Measurements from ENCODE around the gene MAPK12. TPM values are rescaled to one million over a fixed set of nuclear protein-coding genes. Genes with fewer than 3 reads are reported as not detected.

MAPK12 gene
- total and polyA plus RNA-seq, 9 donors = 0.87 to 35.3 (median 23.3) TPM

GRCh38 chr22:50255099-50255498, 6.4 kb downstream of the MAPK12 start:
- peaks cover 6% of the 10 kb centered on the region for H3K4me1 ChIP-seq (ENCODE audit: insufficient read depth)
- no peaks in the 10 kb centered on the region for H3K36me3 ChIP-seq
- H3K4me3 ChIP-seq = no peak overlapping the region
- H3K27ac ChIP-seq = no peak overlapping the region
- H3K27me3 ChIP-seq = no peaks in the 10 kb centered on the region
- no peak for DNase-seq
- intact Hi-C loops (cut with DNase I) = loop anchor here in 1 of 4 donors (10.0 kb wide), 1 partner anchor 270 kb away; the partner anchor contains the start of gene SCO2
- no peaks in the 10 kb centered on the region for H3K9me3 ChIP-seq
- 81 to 85% (median 84%) methylated on average over 19 of the region's 19 CpGs for WGBS, 3 donors
- TF ChIP-seq EP300 (IDR thresholded peaks at IDR 0.05) = no peak
- TF ChIP-seq POLR2A (IDR thresholded peaks at IDR 0.05) = no peak
- TF ChIP-seq CTCF (IDR thresholded peaks at IDR 0.05) = no peak

- H3K36me3 ChIP-seq = no peaks in the 10 kb centered on the region
- no peak for TF ChIP-seq EP300 (IDR thresholded peaks at IDR 0.05)
- TF ChIP-seq POLR2A (IDR thresholded peaks at IDR 0.05) = no peak
- no peak for TF ChIP-seq CTCF (IDR thresholded peaks at IDR 0.05)
- DNase-seq = peak in 1 of 5 donors; percentile 31
- no peaks in the 10 kb centered on the region for H3K9me3 ChIP-seq
- H3K4me1 ChIP-seq (ENCODE audit: insufficient read depth) = peaks cover 7% of the 10 kb centered on the region
- no peak overlapping the region for H3K27ac ChIP-seq
- no peak overlapping the region for H3K4me3 ChIP-seq
- intact Hi-C loops (cut with DNase I) = loop anchor here in 3 of 4 donors (5.0 to 10.0 kb wide), 2 partner anchors 88 to 271 kb away; partner anchors contain the start of genes PPP6R2 (in 2 of the 3) and SCO2 (in 1 of the 3)
- WGBS, 3 donors = 61 to 71% (median 64%) methylated on average over 8 of the region's 8 CpGs
- no peaks in the 10 kb centered on the region for H3K27me3 ChIP-seq
These were observed 7.5 kb downstream of the MAPK12 start for GRCh38 chr22:50253941-50254340.

GRCh38 chr22:50253046-50253915, 8.2 kb downstream of the MAPK12 start:
- H3K9me3 ChIP-seq = no peaks in the 10 kb centered on the region
- no peak overlapping the region for H3K27ac ChIP-seq
- intact Hi-C loops (cut with DNase I) = loop anchor here in 3 of 4 donors (5.0 to 10.0 kb wide), 2 partner anchors 89 to 272 kb away; partner anchors contain the start of genes PPP6R2 (in 2 of the 3) and SCO2 (in 1 of the 3)
- no peaks in the 10 kb centered on the region for H3K36me3 ChIP-seq
- 76 to 80% (median 76%) methylated on average over 22 of the region's 22 CpGs for WGBS, 3 donors
- no peaks in the 10 kb centered on the region for H3K27me3 ChIP-seq
- TF ChIP-seq CTCF (IDR thresholded peaks at IDR 0.05) (no peak), POLR2A (IDR thresholded peaks at IDR 0.05) (no peak), EP300 (IDR thresholded peaks at IDR 0.05) (no peak)
- no peak overlapping the region for H3K4me3 ChIP-seq
- peak in 3 of 5 donors; percentile 28 to 40 (median 35) for DNase-seq
- peaks cover 7% of the 10 kb centered on the region for H3K4me1 ChIP-seq (ENCODE audit: insufficient read depth)

- intact Hi-C loops (cut with DNase I) = loop anchor here in 3 of 4 donors (5.0 to 10.0 kb wide), 2 partner anchors 90 to 272 kb away; partner anchors contain the start of genes PPP6R2 (in 2 of the 3) and SCO2 (in 1 of the 3)
- DNase-seq = peak; percentile 71 to 83 (median 79)
- WGBS, 3 donors = 56 to 58% (median 57%) methylated on average over 25 of the region's 25 CpGs
- no peaks in the 10 kb centered on the region for H3K27me3 ChIP-seq
- H3K36me3 ChIP-seq = no peaks in the 10 kb centered on the region
- no peak for TF ChIP-seq EP300 (IDR thresholded peaks at IDR 0.05)
- TF ChIP-seq CTCF (IDR thresholded peaks at IDR 0.05) = peak; percentile 17 to 76 (median 64)
- no peak overlapping the region for H3K4me3 ChIP-seq
- H3K4me1 ChIP-seq (ENCODE audit: insufficient read depth) = peaks cover 7% of the 10 kb centered on the region
- H3K9me3 ChIP-seq = no peaks in the 10 kb centered on the region
- peak overlapping the region in 1 of 2 donors; percentile 44 for H3K27ac ChIP-seq
These were observed 9.1 kb downstream of the MAPK12 start for GRCh38 chr22:50252082-50253045.
